GM19452 (cell line): Measurements from ENCODE around the gene RHEB.
A peak's percentile ranks its signal among the peaks of the same experiment; 100 is the strongest.

Experiments
- ATAC-seq: cut with Tn5 transposase; IDR thresholded peaks from one replicate; pipeline ENCODE4 v1.9.1; 2021; ENCODE audit not compliant: unreplicated experiment

The RHEB gene

DNA sequence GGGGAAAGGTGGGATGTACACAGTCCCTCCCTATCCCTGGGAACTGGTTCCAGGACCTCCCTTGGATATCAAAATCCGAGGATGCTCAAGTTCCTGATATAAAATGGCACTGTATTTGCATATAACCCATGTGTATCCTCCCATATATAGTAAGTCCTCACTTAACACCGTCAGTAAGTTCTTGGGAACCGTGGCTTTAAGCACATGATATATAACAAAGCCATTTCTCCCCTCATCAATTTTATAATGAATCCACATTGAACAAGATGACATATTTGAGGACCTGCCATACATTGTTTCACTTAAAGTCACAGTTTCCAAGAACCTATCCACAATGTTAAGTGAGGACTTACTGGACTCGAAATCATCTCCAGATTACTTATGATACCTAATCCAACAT lies 85.1 kb downstream of the RHEB start:
- no peak for ATAC-seq

DNA sequence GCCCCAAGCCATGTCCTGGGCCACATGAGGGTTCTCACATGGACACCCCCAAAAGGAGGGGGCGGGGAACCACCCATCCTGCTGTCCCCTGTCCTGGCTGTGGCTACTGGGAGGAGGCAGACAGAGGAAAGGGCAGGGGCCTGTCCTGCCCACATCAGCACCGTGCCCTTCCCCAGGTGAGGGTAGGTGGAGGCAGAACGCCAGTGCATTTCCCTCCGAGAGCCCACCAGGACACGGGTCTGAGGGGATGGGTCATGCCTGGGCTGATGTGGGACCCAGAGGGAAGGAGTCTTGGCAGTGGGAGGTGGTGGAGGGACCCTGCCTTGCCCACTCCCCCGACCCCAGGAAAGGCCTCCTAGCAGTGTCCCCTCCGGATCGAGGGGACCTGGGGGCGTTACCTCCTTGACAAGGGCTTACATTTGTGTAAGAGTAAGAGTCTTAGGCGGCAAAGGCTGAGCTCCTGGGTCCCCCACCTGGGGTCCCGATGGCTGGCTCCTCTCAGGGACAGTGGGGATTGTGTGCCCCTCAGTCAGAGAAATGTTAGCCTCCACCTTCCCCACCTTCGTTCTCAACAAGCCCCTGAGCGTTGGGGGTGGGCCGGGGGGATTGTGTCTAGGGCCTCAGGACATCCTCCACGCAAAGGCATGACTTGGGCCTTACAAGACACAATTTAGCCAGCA lies 85.8 kb downstream of the RHEB start:
- ATAC-seq: no peak

DNA sequence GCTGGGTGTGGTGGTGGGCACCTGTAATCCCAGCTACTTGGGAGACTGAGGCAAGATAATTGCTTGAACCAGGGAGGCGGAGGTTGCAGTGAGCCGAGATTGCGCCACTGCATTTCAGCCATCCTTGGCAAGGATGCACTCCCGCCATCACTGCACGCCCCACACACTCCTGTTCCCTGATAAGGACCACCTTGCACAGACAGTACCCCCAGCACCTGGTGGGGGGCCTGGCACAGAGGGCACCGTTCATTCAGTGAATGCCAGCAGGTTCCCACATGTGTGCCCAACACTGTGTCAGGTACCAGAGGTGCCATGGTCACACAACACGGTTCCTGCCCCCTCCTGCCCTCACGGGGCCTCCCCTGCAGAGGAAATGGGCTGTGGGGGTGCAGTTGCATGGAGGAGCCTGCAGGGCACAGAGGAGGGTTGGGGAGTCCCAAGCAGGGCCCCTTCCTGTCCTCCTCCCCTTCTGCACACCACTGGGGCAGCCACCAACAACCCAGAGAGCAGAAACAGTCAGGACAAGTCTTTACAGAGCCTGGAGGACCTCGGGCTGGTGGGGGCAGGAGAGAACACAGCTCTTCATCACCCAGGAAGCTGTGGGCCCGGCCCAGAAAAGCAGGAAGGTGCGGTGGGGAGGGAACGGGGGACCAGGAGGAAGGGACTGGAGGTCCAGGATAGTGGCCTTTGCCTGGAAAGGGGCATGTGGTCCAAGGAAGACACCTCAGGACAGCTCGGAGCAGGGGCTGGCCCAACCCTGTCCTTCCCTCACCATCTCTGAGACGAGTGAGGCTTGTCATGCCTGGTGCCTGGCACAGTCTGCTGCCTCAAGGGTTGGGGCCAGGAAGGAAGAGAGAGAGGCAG lies 86.8 kb downstream of the RHEB start:
- peak; percentile 86 for ATAC-seq

DNA sequence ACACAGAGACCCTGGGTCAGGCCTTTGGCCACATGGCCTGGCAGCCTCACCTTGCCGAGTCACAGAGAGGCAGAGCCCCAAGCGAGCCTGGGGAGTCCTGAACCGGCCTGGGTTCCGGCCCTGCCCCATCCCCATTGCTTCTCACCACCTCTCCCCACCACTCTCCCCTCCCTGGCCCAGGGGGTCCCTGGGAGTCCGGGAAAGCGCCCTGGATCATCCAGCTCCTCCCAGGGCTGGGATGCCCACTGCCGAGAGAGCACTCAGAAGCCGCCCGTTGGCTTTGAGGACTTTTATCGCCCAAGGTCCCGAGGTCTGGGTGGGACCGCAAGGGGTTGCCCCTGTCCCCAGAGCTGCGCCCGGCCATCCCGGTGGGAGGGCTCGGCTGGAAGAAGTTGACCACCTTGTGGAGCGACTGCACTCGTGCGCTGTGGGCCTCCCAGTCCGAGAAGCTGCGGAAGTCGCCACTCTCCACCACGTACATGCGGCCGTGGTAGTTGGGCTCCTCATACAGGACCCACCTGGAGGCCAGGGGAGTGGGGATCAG lies 87.9 kb downstream of the RHEB start:
- ATAC-seq: no peak

DNA sequence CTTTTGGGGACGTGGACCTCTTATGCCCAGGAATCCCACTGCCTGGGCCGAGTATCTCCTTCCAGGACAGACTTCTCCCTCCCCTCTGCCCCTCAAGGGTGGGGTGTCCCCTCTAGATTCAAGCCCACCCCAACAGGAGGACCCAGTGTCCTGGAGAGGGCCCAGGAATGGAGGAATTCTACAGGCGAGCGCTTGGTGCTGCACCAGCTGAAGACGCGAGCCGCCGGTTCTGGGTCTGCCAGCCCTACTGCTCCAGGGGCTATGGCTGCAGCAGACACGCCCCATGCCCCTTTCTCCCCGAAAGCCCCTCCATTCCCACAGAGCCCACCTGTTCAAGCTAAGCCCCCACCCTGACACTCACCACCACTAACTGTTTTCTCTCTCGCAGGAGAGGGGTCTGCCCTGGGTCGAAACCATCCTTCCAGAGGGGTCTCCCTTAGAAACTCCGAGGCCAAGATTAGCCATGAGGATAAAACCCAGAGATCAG lies 88.4 kb downstream of the RHEB start:
- ATAC-seq: no peak

DNA sequence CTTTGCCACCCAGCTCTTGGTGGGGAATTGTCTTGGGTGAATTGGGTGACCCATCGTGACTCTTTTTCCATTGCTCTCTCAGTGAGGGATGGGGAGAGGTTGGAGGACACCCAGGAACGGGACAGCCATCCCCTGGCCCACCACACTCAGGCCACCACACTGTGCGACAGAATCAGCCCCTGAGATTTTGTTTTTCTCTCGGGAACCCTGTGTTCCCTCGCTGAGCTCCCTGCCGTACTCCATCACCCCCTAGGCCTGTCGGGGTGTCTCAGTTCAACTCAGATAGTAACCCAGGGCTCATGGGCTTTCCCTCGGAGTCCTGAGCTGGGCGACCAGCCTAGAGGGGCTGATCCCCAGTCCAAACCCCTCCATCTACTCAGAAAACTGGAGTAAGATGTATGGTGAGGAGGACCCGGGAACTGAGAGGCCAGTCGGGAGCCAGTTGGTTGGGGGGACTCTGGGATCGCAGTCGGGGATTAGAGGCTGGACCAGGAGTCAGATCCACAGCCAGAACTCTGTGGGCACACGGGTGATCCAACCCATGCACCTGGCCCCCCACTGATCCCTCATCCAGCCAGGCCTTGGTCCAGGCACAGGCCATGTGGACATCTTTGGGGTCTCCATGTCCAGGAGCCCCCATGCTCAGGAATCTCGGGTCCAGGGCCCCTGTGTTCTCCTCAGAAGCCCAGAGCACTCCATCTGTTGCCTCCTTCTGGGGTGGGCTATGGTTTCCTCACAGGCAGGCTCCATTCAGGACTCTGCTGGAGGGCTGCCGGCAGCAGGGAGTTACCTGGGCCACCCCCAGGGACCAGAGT lies 89.1 kb downstream of the RHEB start:
- no peak for ATAC-seq

DNA sequence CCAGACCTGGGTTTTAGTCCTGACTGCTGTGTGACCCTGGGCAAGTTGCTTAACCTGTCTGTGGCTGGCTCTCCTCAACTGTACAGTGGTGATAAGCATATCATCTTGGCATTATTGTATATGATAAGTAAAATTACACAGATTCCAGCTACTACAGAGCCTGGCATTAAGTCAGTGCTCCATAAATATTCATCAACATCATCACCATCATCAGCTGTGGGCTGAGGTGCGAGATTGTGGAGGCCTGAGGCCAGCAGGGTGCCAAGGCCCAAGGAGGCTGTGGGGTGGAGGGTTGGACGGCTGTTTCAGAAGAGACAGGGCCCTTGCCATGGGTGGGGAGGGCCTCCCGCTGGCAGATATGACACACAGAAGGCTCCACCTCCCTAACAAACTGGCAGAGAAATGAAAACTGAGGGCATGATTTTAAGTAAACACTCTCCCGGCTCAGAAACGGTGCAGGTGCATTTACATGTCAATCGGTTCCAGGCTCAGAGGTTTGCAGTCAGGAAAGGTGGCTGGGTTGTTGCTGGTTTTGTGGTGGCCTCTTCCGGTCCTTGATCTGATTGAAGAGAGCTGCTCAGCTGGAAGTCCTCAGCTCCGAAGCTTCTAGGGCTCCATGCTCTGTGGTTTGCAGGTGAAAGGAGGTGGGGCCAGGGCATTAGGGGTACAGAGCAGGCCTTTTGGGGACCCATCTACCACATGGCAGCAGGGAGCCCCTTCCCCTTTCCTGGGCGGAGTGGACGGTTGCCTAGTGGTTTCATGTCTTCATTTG lies 89.9 kb downstream of the RHEB start:
- no peak for ATAC-seq

DNA sequence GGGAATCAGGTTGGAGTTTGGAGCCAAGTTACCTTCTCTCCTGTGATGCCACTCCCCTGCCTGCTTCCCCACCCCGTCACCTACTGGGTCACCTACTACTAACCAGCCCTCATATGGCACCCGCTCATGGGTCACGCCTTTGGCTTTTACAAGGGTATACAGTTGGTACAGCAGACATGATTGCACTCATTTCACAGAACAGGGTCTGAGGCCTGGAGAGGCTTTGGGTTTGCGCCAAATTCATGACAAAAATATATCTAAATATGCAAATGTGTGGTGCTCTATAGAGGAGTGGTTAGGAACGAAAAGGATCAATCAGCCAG lies 90.5 kb downstream of the RHEB start:
- no peak for ATAC-seq

DNA sequence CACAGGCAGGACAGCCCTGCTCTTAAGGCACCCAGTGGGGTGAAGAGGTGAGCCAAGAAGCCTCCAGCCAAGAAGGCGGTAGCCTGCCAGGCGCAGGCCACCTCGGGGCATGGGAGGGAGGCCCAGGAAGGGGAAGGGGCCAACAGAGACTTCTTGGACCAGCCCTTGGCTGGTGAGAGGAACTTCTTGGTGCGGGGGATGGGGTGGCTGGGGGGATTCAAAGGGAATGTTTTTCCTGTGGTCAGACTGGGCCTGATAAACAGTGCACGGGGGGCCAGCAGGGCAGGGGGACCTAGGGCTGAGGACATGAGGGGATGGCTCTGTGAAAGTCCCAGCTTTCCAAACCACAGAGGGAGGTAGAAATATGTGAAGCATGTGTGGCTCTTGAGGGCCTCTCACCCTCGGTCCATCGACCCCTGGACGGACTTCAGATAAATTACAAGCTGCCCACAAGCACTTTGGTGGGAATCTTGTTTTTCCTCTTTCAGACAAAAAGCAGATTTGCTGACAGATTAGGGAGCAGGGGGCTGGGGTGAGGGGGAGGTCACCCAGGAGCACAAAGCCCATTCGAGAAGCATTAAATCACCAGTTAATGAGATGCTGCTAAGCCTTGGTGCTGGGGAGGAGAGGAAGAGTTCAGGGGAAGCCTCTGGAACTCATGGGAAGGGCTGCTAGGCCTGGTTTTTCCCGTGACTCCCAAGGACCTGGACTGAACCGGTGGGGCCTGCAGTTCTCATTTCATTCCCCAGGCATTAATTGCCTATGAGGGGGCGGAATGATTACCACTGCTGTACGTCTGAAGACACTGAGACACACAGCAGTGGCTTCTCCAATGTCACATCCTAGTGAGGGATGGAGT lies 91.1 kb downstream of the RHEB start:
- no peak for ATAC-seq

DNA sequence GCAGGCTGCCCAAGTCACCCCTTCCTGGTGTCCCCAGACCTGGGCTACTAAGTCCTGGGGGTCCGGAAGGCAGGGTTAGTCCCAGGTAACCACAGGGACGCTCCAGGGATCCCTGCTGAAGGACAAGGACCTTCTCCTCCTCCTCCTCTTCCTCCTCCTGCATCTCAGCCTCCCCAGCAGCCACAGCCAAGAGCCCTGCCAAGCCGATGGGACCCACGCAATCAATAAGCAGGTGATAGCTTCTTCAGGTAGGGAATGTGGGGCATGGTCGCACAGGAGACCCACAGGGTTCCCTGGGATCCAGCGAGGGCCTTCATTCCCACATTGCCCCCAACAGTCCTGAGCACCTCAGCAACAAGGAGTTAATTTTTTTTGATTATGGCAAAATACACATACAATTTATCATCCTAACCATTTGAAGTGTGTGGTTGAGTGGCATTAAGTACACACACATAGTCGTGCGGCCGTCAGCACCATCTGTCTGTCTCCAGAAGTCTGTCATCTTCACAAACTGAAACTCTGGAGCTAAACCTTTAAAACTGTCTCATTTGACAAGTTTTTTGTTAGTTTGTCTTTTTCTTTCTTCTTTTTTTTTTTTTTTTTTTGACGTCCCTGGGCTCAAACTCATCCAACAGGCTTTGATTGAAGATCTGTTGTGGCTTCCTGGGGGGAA lies 91.9 kb downstream of the RHEB start:
- no peak for ATAC-seq

DNA sequence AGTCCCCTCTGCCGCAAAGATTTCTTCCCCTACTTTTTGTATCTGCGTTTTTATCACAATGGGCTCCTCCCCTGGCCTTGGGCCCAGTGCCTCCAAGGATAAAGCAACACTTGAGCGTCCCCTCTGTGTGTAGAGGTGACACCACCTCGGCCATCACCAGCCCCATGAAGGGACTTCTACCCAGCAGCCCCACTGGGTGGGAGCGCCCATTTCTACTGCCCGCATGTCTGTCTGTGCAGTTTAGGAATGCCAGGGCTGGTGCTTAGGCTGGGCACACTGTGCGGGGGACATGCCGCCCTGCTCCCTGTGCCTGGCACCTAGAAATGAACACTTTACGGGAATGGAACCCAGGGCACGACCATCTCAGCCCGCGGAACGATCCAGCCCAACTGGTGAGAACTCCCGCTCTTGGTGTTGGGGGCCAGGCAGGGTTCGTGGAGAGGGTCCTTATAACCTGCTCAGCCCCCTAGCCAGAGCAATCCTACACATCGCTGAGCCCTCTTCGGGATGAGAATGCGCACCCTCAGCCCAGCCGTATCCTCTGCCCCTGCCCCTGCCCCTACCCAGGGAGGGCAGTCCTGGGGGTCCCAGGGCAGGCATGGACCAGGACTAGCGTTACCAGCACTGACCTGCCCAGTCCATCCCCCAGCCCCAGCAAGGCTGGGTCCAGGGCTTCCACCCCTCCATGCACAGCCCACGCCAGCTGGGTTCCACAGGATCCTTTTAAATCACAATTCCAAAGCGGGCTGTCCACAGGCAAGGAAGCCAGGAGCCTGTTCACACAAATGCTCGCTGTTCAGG lies 92.6 kb downstream of the RHEB start:
- no peak for ATAC-seq

DNA sequence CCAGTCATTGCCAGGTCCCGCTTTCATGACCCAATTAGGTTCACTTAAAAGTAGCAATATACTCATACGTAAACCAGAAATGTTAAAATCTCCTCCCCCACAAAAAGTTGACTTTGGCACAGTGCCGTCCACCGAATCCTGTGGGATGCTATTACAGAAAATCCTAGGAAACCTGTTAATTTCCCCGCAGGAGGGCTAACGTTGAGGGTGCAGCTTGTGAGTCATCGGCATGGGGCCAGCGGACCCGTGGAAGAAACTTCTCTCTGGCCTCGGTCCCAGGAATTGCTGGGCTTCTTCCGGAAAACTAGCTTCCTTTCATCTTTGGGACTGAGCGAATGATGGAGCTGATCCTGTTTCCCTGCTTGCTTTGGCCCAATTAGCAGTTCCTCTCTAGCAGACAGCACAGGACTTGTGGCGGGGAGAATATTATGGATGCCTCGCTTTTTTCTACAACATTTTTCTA lies 93.2 kb downstream of the RHEB start:
- ATAC-seq: no peak

DNA sequence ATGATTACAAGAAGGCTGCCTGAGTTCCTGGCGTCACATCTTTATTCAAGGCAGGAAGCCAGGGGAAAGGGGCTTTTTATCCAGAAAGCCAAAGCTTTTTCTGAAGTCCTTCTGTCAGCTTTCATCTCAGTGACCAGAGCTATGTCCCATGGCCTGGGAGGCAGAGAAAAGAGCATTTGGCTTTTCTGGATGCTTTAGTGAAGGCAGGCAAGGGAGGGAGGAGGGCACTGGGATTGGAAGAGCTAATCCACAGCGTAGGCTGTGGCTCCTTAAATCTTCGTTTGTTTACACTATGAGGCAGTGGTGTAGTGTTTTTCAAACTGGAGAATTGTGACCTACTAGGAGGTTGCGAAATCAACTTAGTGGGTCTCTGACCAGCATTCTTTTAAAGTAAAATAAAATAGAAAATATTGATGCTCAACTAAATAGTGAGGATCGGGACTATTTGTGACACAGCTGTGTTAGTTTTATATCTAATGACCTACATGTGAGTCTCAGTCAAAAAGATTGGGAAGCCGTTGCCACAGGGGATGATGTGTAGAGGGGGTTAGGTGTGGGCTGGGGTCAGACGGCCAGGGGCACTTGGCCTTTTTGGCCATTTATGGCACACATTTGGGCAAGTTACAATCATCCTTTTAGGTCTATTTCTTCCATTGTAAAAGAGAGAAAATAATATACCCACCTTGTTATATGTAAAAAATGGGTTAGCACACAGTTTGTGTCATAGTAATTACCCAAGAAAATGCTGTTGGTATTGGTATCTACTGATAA lies 93.8 kb downstream of the RHEB start:
- ATAC-seq: no peak

DNA sequence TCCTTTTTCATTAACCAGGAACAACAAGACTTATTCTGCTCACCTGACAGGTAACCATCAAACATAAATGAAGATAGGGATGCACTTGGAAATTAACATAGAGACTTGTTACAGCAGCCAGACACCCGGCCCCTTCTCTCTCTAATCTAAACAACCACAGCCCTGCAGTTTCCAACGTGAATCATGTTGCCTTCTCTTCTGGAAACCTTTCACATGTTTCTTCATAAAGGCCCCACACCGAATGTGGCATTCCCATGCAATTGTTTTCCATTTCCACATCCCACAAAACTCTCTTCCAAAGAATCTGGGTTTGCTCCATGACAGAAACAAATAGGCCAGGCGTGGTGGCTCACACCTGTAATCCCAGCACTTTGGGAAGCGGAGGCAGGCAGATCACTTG lies 94.9 kb downstream of the RHEB start:
- no peak for ATAC-seq

DNA sequence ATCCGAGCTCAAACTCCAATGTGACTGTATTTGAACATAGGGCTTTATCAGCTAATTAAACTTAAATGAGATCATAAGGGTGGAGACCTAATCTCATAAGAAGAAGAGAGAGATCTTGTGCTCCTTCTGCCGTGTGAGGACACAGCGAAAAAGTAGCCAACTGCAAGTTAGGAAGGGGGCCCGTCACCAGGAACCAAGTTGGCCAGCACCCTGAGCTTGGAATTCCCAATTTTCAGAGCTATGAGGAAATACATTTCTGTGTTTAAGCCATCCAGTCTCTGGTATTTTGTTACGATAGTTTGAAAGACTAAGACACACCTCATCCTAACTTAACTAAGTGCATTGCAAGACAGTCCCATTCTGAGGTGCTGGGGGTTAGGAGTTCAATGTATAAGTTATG lies 95.8 kb downstream of the RHEB start:
- no peak for ATAC-seq

DNA sequence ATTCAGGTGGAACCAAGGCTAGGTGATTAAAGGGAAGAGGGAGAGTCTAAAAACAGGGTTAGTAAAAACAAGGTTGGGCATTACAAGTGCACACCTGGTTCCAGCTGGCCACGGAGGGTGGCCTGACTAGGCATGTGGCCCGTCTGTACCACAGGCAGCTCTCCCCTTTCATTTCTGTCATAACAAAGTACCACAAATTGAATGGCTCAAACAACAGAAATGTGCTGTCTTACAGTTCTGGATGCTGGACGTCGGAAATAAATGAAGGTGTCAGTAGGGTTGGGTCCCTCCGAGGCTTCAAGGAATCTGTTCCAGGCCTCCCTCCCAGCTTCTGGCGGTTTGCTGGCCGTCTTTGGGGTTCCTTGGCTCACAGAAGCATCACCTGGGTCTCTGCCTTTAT lies 96.5 kb downstream of the RHEB start:
- no peak for ATAC-seq

DNA sequence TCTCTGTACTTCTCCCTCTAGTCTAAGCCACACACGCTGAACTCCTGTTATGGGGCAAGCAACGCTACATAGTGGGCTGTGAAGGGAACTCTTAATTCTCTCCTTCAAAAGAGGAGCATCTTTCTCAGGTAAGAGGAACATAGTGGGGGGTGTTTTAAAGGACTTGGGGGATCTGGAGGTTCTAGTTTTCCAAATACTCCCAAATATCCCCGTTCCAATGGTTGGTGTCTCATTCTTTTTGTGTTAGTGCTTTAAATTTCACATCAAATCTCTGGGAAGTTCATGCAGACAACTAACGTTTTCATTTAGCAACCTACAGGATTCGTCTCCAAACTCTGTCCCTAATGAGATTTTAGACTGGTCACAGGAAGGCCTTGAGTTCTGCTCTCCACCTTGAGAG lies 97.5 kb downstream of the RHEB start:
- ATAC-seq: no peak

DNA sequence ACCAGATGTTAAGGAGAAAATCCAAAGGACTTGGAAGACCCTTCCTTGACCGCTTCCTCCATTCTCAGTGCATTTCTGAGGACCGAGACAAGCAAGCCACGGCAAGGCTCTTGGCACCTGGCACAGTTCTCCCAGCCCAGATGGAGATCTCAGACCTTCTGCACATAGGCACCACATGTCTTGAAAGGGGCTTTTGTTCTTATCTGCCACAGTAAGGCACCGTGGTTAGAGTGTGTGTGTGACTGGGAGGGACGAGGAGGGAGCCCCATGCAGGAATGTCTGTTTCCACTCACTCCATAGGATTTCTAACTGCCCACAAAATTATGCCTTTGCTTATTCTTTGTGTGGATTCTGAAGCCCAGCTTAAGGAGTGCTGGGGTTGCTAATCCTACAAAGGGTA lies 99.6 kb downstream of the RHEB start:
- ATAC-seq: no peak
